ENCODE results near the gene ANKRD11. TPM values are rescaled to one million over a fixed set of nuclear protein-coding genes. Genes with fewer than 3 reads are reported as not detected.

Gene ANKRD11
- polyA plus RNA-seq, 1 donor (not counting 4 experiments of a cell fraction or from before 2014, with no cell fraction given): 30.1 TPM

GRCh38 chr16:89373355-89374110, 116.8 kb downstream of the ANKRD11 start:
- H3K4me2 ChIP-seq (ENCODE audit: control insufficient read depth, extremely low read depth, insufficient read depth, low read depth, low read length): no peak overlapping the region
- H3K27me3 ChIP-seq (ENCODE audit: control insufficient read depth, extremely low read depth, insufficient read depth, low read length): no peaks in the 10 kb centered on the region
- no peaks in the 10 kb centered on the region for H3K9me1 ChIP-seq (ENCODE audit: control insufficient read depth, extremely low read depth, insufficient read depth, low read length)
- peaks cover 3 to 32% of the 10 kb centered on the region in 2 experiments for H3K36me3 ChIP-seq (ENCODE audit: control insufficient read depth in 2 of 2, extremely low read depth in 1 of 2, insufficient read depth in 2 of 2, low read length in 2 of 2)
- peaks cover 36% of the 10 kb centered on the region for H3K4me1 ChIP-seq (ENCODE audit: control insufficient read depth, extremely low read depth, insufficient read depth, low read length)
- H2AFZ ChIP-seq (ENCODE audit: control insufficient read depth, low read length): no peak overlapping the region
- H4K20me1 ChIP-seq (ENCODE audit: control insufficient read depth, extremely low read depth, insufficient read depth, low read length): peaks cover 41% of the 10 kb centered on the region
- FAIRE-seq (no peak), DNase-seq (ENCODE audit: low read depth, low spot score) (no peak)
- TF ChIP-seq CTCF (optimal IDR thresholded peaks at IDR 0.05 in 1 of 3, IDR thresholded peaks at IDR 0.05 in 1 of 3, conservative IDR thresholded peaks at IDR 0.05 in 1 of 3; ENCODE audit: extremely low read depth in 1 of 3, insufficient read depth in 2 of 3, low read length in 3 of 3) (no peak), EZH2 (IDR thresholded peaks at IDR 0.05; ENCODE audit: low read length) (no peak)
- no peaks in the 10 kb centered on the region for H3K9me3 ChIP-seq (ENCODE audit: control insufficient read depth, low read depth, low read length)
- H3K27ac ChIP-seq (ENCODE audit: control insufficient read depth, insufficient read depth, low read length): no peak overlapping the region
- peaks cover 100% of the 10 kb centered on the region for H3K79me2 ChIP-seq (ENCODE audit: control insufficient read depth, insufficient read depth, low read length)
- dilution Hi-C loops (cut with MboI; ENCODE audit: extremely low pct_ligation_motif_present, low sequenced_read_pairs): no loop called here
- no peak overlapping the region for H3K4me3 ChIP-seq (ENCODE audit: control insufficient read depth in 2 of 3, extremely low read depth in 1 of 3, insufficient read depth in 2 of 3, low read depth in 1 of 3, low read length in 3 of 3)
- no peak overlapping the region for H3K9ac ChIP-seq (ENCODE audit: control insufficient read depth, extremely low read depth, insufficient read depth, low read length)

DNA sequence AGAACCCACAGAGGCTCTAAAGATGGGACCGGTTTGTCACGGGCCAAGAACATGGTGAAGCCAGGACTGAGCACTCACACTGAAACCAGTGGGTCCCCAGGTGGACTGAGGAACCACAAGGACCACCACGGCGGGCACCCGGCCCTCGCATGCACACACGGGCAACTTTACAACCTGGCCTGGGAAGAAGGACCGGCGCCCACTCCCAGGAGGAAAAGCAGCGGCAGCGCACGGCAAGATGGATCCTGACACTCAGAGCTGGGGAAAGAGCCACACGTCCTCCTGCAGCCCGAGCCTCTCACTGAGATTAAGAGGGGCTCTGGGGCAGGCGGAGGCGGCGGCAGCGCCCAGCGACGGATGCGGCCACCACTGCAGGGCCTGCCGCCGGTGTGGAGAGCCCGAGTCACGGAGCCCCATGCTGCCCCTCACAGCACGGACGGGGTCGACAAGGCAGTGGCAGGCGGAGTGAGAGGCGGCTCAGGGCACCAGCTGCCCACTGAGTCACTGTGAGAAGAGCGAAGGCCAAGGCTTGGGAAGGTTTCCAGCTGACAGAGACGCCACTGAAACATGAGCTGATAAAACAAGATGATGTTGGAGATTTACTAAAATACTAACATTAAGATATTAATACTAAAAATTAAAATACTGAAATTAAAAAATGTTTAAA, 118.3 kb downstream of the ANKRD11 start:
- Histone ChIP-seq H2AFZ (ENCODE audit: control insufficient read depth, low read length) (no peak overlapping the region), H3K4me2 (ENCODE audit: control insufficient read depth, extremely low read depth, insufficient read depth, low read depth, low read length) (no peak overlapping the region), H3K4me1 (ENCODE audit: control insufficient read depth, extremely low read depth, insufficient read depth, low read length) (peaks cover 41% of the 10 kb centered on the region), H3K9me3 (ENCODE audit: control insufficient read depth, low read depth, low read length) (no peaks in the 10 kb centered on the region), H3K27ac (ENCODE audit: control insufficient read depth, insufficient read depth, low read length) (no peak overlapping the region), H3K4me3 (ENCODE audit: control insufficient read depth in 2 of 3, extremely low read depth in 1 of 3, insufficient read depth in 2 of 3, low read depth in 1 of 3, low read length in 3 of 3) (no peak overlapping the region), H3K27me3 (ENCODE audit: control insufficient read depth, extremely low read depth, insufficient read depth, low read length) (no peaks in the 10 kb centered on the region), H3K9me1 (ENCODE audit: control insufficient read depth, extremely low read depth, insufficient read depth, low read length) (no peaks in the 10 kb centered on the region), H3K79me2 (ENCODE audit: control insufficient read depth, insufficient read depth, low read length) (peaks cover 99% of the 10 kb centered on the region), H3K36me3 (ENCODE audit: control insufficient read depth in 2 of 2, extremely low read depth in 1 of 2, insufficient read depth in 2 of 2, low read length in 2 of 2) (peaks cover 3 to 35% of the 10 kb centered on the region in 2 experiments), H3K9ac (ENCODE audit: control insufficient read depth, extremely low read depth, insufficient read depth, low read length) (no peak overlapping the region), H4K20me1 (ENCODE audit: control insufficient read depth, extremely low read depth, insufficient read depth, low read length) (peaks cover 42% of the 10 kb centered on the region)
- no peak for DNase-seq (ENCODE audit: low read depth, low spot score)
- FAIRE-seq: no peak
- TF ChIP-seq CTCF (optimal IDR thresholded peaks at IDR 0.05 in 1 of 3, IDR thresholded peaks at IDR 0.05 in 1 of 3, conservative IDR thresholded peaks at IDR 0.05 in 1 of 3; ENCODE audit: extremely low read depth in 1 of 3, insufficient read depth in 2 of 3, low read length in 3 of 3) (no peak), EZH2 (IDR thresholded peaks at IDR 0.05; ENCODE audit: low read length) (no peak)
- dilution Hi-C loops (cut with MboI; ENCODE audit: extremely low pct_ligation_motif_present, low sequenced_read_pairs): no loop called here
